Measurements from ENCODE around the gene RPUSD1.

The RPUSD1 gene

DNA sequence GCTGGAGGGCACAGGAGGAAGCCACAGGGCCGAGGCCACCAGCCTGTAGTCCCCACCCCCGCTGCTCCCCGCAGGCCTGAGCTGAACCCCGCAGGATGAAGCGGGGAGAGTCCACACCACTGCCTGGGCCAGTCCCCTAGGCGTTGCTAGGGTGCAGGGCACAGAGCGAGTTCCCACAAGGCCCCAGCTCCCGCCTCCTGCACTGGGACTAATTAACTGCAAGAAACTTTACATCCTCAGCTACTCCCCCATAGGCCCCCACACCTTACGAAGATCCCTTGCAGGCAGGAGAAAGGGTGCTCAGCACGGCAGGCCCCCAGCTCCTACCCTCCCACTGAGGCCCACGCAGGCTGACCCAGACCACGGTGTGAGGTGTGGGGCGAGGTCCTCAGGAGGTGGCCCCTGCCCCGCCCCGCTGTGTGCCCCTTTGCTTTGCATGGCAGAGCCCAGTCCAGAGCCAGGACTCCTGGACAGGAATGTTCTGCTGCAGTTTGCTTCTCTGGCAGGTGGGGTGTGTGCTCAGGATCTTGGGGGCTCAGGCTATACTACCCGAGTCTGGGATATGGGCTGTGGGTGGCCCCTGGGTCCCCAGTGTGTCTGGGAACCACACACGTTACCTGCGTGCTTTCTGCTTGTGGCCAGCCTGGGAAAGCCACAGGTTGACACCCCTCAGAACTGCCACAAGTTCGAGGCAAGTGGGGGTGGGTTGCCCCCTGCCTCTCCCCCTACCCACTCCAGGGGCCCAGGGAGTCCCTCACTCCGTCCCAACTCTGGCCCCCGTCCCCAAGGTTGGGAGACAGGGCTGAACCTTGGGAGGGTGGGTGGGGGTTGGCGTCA, 11.1 kb upstream of the RPUSD1 start:
- DNase-seq (ENCODE audit: low read depth) = no peak

DNA sequence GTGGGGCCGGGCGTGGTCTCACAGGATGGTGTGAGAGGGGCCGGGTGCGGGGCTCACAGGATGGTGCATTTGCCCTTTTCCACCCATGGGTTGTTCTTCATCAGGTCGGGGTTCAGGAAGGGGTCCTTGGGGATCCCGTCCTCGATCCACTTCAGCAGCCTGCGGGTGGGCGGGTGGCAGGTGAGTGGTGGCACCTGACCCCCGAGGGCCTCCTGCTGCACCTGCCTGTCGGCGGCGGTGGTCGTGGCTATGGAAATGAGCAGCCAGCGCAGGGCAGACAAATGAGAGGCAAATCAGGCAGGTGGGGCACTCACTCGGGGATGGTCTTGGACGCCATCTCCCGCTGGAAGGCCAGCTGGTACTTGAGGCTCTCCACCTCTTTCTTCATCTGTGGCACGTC, 10.5 kb upstream of the RPUSD1 start:
- no peak for DNase-seq (ENCODE audit: low read depth)

DNA sequence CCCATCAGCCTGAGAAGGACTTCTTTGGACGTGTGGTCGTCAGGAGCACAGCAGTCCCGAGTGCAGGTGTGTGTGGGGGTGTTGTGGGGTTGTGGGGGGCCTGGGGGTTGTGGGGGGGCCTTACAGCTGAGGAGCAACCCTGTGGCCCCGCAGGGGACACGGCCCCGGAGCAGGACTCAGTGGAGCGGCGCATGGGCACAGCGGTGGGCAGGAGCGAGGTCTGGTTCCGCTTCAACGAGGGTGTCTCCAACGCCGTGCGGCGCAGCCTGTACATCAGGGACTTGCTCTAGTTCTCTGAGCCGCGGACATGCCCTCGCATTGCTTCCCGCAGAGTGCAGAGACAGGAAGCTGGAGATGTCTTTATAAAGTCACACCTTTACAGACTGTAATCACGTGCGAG, 9.5 kb upstream of the RPUSD1 start:
- DNase-seq (ENCODE audit: low read depth) = no peak

DNA sequence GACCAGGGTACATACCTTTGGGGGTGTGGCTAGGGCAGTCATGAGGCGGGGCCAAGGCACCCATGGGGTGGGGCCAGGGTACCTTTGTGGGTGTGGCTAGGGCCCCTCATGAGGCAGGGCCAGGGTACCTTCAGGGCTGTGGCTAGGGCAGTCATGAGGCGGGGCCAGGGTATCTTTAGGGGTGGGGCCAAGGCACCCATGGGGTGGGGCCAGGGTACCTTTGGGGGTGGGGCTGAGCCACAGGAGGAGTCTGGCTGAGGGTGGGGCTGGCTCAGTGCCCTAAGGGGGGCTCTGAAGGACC, 8.9 kb upstream of the RPUSD1 start:
- DNase-seq (ENCODE audit: low read depth) = no peak

DNA sequence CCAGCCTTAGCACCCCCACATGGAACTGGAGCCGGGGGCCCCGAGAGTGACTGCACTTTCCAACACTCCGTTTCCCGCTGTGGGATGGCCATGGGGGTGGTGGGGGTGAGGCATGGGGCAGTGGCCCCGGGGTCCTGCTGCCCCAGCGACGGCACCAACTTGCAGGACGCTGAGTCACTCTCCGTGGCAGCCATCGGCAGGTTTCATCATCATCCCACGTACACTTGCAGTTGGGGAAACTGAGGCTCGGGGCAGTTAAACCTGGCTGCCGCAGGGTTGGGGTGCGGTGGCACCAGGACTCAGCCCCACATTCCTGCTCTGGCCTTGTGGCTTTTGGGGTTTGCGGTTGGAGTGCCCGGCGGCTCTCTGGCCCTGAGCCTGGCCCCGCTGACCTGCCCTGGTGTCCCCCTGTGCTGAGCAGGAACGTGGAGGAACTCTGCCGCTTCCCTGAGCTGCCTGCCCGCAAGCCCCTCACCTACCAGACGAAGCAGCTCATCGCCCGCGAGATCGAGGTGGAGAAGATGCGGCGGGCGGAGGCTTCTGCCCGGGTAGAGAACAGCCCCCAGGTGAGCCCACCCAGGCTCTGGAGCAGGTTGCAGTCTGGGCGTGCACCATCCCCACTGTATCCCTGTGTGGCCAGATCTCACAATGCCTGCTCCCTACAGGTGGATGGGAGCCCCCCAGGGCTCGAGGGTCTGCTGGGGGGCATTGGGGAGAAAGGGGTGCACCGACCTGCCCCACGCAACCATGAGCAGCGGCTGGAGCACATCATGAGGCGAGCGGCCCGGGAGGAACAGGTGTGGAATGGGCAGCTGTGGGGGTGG, 8.3 kb upstream of the RPUSD1 start:
- DNase-seq (ENCODE audit: low read depth) = no peak

DNA sequence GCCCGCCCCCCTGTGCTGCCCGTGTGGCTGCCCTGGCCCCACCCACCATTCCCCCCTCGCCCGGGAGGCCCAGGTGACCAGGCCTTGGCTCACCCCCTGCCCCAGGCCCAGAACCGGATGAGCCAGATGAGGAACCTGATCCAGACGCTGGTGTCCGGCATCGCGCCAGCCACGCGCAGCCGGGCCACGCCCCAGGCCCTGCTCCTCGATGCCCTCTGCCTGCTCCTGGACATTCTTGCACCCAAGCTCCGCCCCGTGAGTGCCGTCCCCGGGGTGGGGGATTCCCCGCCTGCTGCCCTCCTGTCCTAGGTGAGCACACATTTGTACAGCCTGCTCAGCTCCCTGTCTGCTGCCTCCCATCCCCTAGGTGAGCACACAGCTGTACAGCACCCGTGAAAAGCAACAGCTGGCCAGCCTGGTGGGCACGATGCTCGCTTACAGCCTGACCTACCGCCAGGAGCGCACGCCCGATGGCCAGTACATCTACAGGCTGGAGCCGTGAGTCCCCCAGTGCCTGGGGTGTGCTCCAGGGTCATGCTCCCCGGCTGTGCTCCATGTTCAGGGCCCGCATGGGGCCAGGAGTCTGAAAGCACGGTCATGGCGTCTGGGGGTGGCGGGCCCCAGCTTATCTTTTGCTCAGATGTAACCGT, 7.5 kb upstream of the RPUSD1 start:
- no peak for DNase-seq (ENCODE audit: low read depth)

DNA sequence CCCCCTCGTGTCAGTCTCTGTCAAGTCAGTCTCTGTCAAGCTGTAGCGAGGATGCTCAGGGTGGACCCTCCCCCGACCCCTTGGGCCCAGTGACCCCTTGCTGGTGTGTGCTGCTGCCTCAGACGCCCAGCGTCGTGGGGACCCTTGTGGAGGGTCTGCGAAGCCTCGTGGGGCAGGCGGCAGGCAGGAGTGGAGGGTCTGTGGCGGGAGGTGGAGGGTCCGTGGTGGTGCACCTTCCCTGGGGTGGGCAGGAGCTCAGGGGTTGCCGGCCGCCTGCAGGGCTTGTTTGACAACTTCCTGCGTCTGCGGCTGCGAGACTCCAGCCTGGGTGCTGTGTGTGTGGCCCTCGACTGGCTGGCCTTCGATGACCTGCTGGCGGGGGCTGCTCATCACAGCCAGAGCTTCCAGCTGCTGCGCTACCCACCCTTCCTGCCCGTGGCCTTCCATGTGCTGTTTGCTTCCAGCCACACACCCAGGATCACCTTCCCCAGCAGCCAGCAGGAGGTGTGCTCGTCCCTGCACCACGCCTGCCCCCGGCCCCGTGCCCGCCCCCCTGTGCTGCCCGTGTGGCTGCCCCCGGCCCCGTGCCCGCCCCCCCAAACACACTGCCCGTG, 6.8 kb upstream of the RPUSD1 start:
- no peak for DNase-seq (ENCODE audit: low read depth)

DNA sequence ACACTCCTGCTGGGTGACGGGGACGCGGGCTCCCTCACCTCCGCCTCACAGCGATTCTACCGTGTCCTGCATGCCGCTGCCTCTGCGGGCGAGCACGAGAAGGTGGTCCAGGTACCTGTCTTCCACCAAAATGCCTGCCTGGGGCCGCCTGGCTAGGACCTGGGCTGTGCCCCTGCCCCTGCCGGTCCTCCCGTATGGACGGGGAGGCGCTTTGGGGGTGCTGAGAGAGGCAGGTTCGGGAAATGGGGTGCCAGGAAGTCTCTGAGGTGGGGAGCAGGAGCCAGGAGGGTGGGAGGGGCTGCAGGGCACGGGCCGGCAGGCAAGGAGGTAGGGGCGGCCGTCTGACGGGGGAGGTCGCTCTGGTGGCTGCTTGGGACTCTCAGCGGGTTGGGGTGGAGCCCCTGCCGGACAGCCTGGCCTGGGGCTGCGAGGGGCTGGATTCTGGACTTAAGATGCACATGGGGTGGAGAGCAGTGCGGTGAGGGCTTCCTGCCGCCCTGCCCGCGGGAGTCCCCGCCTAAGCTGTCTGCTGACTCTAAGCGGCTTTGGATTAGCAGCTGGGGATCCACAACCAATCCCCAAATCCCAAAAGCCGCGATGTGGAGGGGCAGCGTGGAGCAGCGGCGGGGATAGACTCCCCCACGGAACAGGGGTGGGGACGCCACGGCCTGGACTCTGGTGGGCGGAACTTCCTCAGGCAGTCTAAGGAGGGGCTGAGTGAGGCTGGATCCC, 6.1 kb upstream of the RPUSD1 start:
- DNase-seq (ENCODE audit: low read depth) = no peak

DNA sequence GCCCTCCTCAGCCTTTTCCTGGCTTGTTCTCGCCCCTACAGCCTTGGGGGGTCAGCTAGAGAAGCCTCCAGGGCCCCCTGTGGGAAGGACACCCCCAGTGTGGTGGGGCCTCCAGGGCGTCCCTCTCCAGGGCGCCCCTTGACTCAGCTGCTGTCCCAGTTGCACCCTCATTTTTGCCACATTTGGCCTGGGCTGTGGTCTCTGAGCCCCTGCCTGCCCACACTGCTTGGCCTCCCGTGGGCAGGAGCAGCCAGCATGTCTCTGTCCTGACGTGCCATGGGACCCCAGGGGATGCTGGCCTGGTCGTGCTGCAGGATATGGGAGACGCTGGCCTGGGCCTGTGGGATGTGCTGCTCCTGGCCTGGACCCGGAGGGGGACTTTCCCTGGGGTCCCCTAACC, 5.2 kb upstream of the RPUSD1 start:
- DNase-seq (ENCODE audit: low read depth) = no peak

DNA sequence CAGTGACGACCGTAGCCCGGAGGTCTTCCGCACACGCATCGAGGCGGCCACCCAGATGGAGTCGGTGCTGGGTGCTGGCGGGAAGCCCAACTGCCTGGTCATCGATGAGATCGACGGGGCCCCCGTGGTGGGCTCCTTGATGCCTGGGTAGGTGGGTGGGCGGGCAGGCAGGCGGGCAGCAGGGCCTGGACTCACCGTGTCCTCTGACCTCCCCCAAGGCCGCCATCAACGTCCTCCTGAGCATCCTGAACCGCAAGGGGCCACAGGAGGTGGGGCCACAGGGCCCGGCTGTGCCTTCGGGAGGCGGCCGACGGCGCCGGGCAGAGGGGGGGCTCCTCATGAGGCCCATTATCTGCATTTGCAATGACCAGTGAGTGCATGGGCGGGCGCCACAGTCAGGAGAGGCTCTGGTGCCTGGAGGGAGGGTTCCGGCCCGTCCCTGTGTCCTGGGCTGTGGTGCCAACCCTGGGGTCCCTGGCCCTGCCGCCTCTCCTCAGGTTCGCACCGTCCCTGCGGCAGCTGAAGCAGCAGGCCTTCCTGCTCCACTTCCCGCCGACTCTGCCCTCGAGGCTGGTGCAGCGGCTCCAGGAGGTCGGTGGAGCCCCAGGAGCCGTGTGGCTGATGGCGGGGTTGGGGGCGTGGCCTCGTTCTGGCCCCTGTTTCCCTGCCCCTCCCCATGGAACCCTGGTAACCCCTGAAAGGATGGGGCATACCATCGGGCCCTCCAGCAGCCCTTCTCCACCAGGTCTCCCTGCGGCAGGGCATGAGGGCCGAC, 4.2 kb upstream of the RPUSD1 start:
- DNase-seq (ENCODE audit: low read depth) = no peak

DNA sequence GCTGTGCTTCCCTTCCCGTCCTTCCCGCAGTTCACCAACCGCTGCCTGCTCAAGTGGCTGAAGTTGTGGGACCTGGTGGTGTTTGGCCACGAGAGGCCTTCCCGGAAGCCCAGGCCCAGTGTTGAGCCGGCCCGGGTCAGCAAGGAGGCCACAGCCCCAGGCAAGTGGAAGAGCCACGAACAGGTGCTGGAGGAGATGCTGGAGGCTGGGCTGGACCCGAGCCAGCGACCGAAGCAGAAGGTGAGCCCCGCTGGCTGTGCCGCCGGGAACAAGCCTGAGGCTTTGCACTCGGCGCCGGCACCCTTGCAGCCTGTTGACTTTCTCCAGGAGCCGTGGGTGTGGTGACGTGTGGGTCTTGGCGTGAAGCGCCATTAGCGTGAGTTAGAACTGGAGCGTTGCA, 3.0 kb upstream of the RPUSD1 start:
- no peak for DNase-seq (ENCODE audit: low read depth)

DNA sequence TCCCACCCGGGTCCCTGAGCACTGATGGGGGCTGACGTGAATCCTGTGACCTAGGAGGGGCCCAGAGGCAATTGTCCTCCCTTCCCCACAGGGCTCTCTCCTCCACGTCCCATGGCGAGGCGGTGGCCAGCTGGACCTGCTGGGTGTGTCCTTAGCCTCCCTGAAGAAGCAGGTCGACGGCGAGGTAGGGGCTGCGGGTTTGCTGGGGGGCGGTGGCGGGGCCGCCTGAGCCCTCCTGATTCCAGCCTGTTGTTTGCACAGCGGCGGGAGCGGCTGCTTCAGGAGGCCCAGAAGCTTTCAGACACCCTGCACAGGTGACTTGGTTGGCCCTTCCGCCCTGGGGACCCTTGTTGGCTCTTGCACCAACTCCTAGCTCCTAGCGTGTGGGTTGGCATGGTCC, 1.9 kb upstream of the RPUSD1 start:
- no peak for DNase-seq (ENCODE audit: low read depth)

DNA sequence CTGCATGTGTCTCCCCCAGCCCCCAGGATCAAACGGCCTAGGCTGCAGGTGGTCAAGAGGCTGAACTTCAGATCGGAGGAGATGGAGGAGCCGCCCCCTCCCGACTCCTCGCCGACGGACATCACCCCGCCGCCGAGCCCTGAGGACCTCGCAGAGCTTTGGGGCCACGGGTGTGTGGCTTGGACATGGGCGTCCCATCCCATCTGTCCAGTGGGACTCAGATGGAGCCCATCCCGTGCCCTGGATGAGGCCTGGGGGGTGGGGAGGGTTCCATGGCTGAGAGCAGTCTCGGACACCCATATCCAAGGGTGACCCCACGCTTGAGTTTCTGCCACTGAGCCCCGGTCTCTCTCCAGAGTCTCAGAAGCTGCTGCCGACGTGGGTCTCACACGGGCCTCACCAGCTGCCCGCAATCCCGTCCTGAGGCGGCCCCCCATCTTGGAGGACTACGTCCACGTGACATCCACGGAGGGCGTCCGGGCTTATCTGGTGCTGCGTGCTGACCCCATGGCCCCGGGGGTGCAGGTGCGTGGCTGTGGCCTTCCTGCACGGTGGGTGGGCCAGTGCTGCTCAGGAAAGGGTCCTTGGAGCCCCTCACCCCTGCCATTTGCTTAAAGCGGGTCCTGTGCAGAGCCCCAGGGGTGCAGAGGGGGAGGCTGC, 1.1 kb upstream of the RPUSD1 start:
- no peak for DNase-seq (ENCODE audit: low read depth)

DNA sequence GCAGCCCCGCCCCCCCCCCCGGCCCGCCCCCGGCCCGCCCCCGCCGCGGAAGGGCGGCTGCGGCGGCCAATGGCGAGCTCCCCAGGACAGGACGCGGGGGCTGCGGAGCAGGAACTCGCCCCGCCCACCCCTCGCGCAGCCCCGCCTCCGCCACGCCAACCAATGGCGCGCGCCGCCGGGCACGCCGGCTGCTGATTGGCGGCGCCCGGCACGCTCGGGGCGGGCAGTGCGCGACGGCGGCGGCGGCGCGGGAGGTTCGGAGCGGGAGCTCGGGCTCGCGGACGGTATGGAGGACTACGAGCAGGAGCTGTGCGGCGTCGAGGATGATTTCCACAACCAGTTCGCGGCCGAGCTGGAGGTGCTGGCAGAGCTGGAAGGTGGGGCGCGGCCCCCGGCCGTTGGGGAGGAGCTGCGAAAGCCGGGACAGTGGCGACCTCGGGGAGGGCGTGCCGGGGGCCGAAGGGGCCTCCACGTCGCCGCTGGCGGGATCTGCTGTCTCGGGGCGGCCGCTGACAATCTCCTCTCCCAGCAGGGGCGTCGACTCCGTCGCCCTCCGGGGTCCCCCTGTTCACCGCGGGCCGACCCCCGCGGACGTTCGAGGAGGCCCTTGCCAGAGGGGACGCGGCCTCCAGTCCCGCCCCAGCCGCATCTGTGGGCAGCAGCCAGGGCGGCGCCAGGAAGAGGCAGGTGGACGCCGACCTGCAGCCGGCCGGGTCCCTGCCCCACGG, 382 bp upstream of the RPUSD1 start, which contains the start of gene CHTF18:
CHTF18 (plus strand) TSS at position 222 of the 728 bp plus-strand sequence; CDS start at position 287, 65 bp downstream.
- peak; percentile 88 for DNase-seq (ENCODE audit: low read depth)

DNA sequence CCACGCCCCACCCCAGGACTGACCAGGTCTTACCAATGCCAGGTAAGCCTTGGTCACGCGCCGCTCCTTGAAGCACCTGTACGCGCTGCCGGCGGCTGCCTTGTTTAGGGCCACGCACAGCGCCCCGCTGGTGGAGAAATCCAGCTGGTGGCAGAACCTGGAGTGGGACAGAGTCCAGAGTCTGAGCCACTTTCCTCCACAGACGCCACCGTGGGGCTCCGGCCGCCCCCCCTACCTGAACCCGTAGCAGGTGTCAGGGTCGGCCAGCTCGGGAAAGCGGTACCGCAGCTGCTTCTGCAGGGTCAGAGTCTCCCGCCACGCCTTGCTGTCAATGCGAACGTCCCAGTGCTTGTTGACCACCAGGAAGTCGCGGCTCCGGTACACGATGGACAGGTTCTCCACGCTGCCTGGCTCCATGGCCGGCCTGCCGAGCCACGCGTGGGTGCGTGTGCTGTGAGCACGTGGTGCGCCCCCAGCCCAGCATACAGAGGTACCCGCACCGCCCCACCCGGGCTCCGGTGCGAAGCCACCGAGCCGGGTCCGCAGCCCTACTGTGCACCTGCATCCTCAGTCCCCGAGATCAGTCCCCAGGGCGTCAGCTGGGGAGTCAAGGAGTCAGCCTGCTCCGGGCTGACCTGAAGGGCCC, 737 bp downstream of the RPUSD1 start:
- DNase-seq (ENCODE audit: low read depth) = no peak

DNA sequence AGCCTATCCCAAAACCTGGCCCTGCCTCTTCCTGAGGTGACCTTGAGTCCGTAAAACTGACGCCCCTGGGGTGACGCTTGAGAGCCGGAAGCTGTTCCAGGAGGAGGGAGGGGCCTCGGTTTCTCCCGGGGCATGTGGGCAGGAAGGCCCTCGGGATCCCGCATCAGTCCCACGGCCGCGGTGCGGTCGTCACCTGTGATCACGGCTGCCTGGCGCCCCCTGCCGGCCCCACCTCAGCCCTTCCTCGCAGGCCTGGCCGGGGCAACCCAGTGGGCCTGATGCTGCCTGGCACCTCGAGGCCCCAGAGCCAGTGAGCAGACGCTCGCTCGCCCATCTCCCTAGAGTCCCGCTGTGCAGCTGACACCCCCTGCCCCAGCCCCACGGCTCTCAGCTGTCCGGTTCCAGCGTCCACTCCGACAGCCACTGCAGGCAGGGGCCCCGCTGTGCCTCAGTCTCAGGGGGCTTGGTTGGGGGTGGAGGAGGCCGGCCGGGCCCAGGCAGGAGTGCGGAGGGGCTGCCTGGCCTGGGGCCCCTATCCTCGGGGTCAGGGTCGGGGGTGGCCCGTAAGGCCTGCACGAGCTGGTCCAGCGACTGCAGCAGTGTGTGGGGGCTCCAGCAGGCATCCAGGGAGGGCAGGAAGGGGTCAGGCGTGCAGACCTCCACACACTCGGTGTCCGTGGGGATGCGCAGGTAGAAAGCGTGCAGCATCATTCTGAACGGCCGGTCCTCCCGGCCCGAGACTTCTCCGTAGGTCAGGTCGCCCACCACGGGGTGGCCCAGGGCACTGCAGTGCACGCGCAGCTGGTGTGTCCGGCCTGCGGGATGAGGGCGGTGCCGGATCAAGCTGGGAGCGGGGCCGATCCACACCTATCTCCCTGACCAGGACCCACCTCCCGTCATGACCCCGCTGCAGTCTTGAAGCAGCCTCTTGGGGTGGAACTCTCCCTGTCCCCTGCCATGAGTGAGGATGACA, 2.3 kb downstream of the RPUSD1 start:
- peak; percentile 73 for DNase-seq (ENCODE audit: low read depth)

DNA sequence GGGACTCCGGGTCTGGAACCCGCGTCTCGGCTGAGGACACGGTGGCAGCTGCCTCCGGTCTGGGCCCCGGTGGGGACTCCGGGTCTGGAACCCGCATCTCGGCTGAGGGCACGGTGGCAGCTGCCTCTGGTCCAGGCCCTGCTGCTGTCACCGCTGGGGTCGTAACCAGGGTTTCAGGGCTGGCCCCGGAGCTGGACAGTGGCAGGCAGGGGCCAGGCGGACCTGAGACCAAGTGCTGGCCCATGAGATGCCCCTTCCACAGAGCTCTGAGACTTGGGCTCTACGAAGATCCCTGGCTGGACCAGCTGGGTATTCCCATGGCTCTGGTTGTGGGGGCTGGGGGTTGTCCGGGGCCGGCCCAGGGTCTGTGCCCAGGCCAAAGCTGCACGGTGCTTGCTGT, 3.8 kb downstream of the RPUSD1 start:
- DNase-seq (ENCODE audit: low read depth) = no peak

Data from ELR (cell line).